GM18907 (cell line): ENCODE measurements around the gene NAA25.

Source experiments
- ATAC-seq: cut with Tn5 transposase; IDR thresholded peaks from one replicate; pipeline ENCODE4 v1.9.1; 2021; ENCODE audit warnings: mild to moderate bottlenecking, moderate library complexity; ENCODE audit not compliant: unreplicated experiment

NAA25 gene

DNA sequence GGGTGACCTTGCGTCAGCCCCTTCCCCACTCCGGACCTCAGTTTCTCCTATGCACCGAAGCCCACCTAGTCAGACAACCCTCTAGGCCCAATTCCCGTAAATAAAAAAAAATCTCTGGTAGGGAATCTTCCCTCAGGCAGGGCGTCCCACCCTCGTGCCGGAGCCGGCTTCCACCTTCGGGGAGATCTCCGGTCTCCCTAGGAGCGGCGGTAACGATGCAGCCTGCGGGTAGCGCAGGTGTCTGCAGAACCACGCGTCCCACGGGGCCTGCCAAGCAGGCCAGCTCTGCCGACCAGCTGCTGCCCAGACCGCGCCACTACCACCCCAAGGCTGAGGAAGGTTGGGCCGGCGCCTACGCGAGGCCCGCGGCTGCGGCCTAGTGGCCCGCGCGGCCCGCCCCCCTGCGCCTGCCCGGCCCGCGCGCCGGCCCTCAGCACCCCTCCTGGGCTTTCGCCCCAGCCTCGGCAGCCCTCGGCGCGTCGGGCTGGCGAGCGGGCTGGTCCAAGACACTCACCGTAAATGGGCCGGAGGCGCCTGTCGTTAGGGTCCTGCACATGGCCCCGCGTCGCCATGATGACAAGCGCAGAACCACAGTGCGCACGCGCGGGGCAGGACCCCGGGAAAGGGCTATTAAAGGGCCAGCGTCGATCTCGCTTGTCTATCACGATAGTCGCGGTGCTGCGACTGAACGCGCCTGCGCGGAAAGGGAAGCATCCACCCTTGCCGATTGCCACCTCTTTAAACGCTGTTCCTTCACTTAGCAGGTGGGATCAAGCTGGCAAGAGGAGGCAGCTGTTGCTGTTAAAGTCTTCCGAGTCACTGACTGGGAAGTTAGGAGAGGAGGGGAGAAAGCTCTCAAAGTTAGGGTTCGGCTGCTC is at the start of gene NAA25:
Gene NAA25 (minus strand): TSS at position 582 of the 878 bp plus-strand sequence. CDS start 10 bp downstream, at position 572.
- ATAC-seq: peak; percentile 69

DNA sequence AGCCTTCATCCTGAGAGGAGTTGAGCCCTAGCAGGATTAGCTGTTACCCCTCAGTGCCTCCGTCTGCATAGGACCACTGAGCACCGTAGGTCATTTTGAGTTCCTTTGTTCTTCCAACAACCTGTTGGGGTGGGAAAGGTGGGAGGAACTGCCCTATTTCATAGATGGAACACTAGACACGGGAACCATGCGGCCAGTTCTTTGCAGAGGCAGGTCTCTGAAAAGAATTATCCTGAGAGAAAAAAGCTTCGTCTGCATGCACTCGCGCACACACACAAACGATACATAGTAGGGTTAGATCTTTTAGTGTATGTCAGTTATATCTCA is 45.3 kb upstream of the NAA25 start:
- no peak for ATAC-seq

DNA sequence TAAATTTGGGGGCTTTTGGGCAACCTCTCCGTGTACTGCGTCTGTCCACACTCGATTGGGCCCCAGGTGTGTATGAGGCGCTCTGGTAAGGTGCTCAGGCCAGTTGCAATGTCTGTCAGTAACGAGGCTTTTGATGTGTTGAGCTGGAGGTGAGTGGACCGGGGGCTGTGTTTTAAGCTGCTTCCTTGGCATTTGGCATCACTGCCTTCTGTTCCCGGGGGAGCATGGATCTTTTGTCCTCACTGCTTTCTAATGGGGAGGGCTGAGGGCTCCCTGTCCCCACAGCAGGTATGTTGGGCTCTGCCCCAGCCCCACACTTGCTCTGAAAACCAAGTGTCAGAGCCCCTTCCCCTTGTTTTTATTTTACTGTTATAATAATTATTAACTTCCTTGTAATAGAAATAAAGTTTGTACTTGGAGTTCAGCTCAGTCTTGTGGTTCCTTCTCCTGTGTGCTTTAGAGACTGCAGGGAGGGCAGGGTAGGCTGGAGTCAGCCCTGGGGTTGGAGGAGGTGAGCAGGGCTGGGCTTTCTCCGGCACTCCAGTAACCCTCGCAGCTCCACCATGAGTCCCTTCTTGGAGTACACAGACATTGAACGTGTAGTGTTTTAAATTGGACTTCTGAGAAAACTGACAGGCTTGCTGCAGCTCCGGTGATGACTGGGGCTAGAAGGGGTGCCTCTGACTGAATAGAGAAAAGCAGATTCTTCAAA is 44.8 kb upstream of the NAA25 start:
- no peak for ATAC-seq

DNA sequence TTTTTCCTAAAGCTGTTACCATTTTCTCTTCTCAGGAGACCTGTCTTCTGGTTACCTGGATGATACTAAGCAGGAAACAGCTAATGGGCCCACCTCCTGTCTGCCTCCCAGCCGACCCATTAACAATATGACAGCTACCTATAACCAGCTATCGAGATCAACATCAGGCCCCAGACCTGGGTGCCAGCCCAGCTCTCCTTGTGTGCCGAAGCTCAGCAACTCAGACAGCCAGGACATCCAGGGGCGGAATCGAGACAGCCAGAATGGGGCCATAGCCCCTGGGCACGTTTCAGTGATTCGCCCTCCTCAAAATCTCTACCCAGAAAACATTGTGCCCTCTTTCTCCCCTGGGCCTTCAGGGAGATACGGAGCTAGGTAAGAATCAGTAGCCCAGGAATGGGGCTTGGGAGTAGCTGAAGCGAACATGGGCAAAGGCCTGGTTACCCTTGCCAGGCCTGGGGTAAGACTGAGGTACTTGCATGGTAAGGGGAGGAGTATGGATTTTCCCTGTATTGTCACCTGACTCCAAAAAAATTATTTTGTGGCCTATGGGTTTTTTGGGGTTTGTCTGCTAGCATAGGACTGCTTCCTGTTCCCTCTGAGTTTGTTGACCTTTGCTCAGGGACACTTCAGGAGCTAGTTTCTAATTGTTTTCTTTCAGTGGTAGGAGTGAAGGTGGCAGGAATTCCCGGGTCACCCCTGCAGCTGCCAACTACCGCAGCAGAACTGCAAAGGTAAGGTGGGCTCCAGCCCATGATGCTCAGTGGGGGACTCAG is 43.4 kb upstream of the NAA25 start:
- ATAC-seq: no peak

DNA sequence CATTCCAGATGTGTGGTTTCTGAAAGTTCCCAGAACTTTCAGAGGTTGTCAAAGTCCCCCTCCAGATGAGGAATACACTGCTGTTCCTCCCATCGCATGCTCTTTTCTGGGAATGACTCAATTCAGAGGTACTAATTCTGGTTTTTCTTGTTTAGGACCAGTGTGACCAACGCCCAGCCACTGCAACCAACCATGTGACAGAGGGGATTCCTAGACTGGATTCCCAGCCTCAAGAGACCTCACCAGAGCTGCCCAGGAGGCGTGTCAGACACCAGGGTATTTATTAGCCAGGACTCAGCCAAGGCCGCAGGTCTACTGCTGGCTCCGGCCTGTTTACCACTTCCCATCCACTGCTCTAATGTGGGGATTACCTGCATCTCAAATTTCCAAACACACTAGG is 41.0 kb upstream of the NAA25 start:
- peak; percentile 56 for ATAC-seq

DNA sequence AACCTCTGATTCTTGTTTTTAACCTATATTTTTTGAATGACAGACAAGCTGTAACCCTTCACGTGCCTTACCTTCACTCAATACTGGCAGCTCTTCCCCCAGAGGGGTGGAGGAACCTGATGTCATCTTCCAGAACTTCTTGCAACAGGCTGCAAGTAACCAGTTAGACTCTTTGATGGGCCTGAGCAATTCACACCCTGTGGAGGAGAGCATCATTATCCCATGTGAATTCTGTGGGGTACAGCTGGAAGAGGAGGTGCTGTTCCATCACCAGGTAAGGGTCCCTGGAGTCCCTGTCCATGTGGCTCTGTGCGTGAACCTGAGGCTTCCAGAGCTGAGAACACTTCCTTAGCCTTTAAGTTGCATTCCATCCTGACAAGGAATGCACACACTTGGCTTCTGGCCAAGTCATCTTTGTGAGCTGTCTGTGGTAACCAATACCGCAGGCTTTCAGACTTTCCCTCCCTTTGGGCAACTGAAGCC is 39.5 kb upstream of the NAA25 start:
- ATAC-seq: no peak

DNA sequence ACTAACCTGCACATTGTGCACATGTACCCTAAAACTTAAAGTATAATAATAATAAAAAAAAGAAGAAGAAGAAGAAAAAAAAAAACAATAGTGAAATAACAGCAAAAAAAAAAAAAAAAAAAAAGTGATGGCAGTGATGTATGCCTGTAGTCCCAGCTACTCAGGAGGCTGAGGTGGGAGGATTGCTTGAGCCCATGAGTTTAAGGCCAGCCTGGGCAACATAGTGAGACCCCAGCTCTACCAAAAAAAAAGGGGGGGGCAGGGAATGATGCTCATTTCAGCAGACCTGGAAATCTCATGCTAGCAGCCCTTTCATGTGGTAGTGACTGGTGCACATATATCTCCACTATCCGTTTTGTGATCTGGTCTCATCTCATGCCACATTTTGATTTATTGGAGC is 37.5 kb upstream of the NAA25 start:
- ATAC-seq: no peak

DNA sequence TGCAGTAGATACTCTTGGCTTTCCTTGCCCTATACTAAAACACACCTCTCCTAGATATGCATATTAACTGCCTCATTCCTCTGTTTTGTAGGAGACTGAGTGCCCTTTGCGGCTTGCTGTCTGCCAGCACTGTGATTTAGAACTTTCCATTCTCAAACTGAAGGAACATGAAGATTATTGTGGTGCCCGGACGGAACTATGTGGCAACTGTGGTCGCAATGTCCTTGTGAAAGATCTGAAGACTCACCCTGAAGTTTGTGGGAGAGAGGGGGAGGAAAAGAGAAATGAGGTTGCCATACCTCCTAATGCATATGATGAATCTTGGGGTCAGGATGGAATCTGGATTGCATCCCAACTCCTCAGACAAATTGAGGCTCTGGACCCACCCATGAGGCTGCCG is 32.1 kb upstream of the NAA25 start:
- no peak for ATAC-seq

DNA sequence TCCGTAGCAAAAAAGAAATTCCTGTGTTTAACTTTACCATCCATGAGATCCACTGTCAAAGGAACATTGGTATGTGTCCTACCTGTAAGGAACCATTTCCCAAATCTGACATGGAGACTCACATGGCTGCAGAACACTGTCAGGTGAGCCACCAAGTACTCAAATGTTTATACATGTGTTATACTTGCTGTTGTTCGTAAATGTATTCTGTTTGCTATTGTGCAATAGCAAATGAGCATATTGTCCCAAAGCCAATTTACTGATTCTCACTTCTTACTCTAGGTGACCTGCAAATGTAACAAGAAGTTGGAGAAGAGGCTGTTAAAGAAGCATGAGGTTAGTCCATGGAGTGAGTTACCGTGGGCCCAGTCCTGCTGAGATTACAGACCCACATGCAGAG is 26.1 kb upstream of the NAA25 start:
- ATAC-seq: no peak

DNA sequence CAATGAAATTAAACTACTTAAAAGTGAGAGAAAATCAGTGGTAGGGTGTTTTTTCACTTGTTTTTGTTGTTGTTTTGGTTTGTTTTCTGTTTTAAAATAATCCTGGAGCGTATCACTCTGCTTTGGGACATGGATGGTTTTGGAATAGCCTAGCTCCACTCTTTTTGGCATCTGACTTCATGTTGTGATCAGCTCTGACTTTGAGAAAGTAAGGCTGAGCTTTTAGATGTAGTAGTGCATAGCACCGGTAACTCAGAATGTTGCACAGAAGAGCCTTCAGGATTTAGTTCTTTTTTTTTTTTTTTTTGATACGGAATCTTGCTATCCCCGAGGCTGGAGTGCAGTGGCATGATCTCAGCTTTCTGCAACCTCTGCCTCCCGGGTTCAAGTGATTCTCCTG is 24.8 kb upstream of the NAA25 start:
- no peak for ATAC-seq

DNA sequence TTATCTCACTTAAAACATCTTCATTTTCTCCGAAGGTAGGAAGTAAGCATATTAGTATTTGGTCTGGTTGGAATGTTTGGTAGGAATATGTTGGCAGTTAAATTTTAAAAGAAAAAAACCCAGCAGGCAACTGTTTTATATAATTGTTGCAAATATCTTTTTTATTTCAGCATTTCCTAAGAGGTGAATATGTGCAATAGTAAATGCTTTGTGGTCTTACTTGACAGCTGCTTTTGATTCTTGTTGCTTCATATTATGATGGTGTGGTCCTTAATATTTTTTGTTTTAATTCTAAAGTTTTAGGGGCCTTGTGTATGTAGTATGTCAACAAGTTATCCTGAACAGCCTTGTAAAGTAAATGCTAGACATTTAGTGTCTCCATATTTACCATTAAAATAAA is 23.1 kb upstream of the NAA25 start:
- no peak for ATAC-seq

DNA sequence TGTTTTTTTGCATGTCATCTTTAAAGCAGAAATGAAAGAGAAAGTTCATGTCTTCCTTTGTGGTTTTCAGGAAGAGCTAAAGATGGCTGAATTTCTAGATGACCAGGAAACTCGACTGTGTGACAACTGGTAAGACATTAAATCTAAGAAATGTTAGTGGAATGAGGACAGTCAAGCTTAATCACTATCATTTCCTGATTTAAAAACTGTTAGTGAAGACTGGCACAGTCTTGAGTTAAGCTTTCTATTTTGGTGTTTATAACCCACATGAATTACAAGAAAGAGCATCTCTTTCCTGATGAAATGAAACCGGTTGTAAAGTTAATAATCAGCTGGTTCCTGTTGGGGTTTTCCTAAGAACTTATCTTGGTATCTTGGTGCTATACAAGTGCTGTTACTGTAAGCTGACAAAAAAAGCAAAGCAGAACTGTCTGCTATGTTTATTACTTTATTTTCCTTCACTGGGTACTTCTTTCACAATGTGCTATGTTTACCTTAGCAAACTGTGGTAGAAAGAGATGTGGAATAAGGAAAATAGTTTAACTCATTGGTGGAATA is 21.9 kb upstream of the NAA25 start:
- peak; percentile 60 for ATAC-seq

DNA sequence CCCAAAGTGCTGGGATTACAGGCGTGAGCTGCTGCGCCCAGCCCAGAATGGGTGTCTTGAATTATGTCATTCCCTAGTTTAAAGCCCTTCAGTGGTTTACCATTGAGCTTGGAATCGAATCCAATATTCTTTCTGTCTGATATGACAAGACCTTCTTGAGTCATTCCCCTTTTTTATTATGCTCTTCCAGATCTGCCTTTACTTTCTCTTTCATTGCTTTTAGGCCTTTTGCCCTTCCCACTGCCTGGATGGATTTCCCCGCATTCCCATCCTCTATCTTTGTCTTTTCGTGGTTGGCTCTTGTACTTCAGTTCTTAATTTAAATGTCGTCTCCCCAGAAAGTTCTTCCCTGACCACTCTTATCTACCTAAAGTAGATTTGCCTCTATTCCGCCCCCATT is 18.3 kb upstream of the NAA25 start:
- ATAC-seq: no peak

DNA sequence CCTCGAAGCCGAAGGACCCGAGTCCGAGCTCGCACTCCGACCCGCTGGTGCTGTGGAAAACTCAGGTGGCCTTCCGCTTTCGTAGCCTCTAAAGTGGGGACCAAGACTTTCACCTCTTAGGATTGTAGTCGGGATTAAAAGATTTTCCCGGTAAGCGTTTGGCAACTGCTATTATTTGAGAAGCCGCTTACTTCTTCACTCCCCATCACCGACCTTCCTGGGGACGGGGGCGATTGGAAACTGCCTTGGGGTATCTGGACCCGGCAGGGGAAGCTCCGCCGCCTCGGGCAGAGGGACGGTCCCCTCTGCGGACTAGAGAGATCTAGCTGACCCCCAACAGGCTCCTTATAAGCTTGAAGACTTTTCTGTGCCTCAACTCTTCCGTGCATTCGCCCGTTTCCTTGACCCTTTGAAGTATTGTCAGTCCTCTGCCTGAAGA is 17.4 kb upstream of the NAA25 start:
- no peak for ATAC-seq

DNA sequence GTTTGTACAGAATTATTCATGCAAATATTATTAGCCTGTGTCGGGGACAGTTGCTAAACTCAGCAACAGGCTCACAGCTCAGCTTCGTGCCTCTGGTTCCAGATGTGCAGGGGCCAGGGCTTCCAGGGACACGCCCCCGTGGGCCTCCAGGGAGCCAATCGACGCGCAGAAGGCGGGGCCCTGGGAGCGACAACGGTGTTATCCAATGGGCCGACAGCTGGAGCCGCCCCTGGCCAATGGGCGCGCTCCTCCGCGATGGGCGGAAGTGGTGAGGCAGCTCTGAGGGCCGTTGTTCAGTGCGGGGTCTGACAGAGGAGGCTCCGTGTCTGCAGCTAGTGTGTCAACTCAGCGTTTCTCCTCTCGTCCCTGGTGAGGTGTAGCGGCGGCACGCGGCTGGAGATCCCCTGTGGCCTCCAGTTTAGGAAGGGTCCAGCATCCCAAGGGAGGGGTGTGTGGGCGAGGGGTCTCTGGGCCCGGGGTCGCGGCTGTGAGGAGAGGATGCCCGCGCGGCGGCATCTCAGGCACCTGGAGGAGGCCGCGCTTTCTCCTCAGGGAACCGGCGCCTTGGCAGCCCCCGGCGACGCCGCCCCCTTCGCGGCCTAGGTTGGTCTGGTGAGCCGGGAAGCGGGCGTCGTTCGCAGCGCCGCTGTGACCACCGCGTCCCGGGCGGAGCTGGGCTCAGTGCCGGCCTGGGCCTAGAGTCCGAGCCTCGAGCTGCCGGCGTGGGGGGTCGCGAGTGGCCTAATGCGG is 16.8 kb upstream of the NAA25 start, which contains the start of gene TRAFD1:
Gene TRAFD1 (plus strand): TSS at position 311 of the 750 bp plus-strand sequence. CDS start 4,963 bp downstream, outside the sequence.
- peak; percentile 91 for ATAC-seq

DNA sequence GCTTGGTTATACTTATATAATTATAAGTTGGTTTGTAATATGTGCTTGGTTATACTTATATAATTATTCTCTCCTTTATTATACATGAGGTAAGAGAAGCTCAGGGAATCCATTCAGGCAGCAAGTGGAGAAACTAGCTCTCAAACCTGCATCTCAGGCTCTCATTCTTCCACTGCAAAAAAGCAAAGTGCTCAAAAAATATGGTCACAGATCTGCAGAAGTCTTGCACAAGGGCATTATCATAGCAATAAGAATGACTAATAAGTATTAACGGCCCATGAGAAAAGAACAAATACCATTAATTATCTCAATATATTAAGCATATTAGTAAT is 16.3 kb upstream of the NAA25 start:
- ATAC-seq: peak; percentile 10

DNA sequence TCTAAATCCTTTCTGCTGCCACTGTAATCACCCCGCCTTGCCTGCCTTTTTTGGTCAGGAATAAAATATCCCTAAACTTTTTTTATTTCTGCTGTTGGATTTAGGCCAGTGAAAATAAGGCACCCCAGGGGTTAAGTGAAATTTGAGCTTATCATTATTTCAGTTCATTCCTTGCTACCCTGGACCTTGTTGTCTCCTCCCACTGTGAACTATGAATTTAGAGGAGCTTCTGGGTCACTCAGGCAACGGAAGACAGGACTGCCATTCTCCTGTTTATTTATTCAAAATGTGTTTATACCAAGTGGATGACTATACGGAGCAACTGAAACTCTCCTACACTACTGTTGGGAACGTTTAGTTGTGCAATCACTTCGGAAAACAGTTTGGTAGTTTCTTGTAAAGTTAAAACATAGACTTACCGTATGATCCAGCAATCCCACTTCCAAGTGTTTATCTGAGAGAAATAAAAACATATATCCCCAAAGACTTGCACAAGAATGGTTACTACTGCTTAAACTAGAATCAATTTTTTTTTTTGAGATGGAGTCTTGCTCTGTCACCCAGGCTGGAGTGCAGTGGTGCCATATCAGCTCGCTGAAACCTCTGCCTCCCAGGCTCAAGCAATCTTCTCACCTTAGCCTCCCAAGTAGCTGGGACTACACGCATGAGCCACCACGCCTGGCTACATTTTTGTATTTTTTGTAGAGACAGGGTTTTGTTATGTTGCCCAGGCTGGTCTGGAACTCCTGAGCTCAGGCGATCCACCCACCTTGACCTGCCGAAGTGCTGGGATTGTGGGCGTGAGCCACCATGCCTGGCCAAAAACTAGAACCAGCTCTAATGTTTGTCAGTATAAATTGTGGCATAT is 14.5 kb upstream of the NAA25 start:
- no peak for ATAC-seq

DNA sequence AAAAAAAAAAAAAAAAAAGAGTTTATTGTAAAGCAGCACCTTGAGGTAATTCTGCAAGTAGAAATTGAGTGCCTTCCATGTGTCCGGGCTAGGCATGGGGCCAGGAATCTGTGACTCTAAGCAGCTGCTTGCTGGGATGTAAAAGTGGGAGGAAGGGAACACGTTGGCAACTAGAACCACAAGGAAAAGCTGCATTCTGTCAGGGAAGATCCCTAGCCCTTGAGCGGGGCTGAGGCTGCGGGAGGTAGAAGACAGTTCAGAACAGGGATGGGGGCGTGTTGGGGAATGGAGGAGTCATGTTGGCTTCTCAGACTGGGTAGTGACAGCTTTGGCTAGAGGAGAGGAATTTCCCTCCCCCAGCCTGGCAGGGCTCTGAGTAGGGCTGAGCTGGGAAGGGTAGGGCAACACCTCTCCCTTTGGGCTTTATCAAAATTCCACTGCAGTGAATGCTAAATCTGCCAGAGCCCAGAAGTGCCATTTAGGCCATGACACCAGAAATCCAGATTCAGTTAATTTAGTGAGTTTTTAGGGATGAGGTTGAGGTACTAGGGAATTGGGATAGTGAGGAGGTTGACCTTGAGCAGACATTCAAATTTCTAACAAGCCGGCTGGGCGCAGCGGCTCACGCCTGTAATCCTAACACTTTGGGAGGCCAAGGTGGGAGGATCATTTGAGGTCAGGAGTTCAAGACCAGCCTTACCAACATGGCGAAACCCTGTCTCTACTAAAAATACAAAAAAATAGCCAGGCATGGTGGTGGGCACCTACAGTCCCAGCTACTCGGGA is 13.4 kb upstream of the NAA25 start:
- no peak for ATAC-seq

DNA sequence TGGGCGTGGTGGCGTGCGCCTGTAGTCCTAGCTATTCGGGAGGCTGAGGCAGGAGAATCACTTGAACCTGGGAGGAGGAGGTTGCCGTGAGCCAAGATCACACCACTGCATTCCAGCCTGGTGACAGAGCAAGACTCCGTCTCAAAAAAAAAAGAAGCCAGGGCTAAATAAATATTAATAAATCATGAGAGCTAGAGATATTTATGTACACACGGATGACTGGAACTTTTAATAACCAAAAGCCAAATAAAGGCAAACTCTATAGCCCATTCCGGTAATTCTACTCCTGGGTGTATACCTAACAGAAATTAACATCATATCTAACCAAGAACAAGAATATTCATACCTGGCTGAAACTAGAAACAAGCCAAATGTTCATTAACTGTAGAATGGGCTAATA is 9.1 kb upstream of the NAA25 start:
- no peak for ATAC-seq
